GM18951 (cell line): ENCODE measurements around the gene ATXN1.

Experiments used
- POLR2A ChIP-seq: IDR thresholded peaks from 4 replicates; pipeline ENCODE4 v1.6.1; 2011; ENCODE audit warnings: mild to moderate bottlenecking; ENCODE audit not compliant: insufficient read length, insufficient read depth; ENCODE audit errors: extremely low read depth
- in situ Hi-C: fragments of 300-500 bp; cut with MboI; formaldehyde crosslinking; loops from one replicate; pipeline ENCODE4 v1.12.0; 2022; ENCODE audit warnings: low sequenced_read_pairs, mixed read lengths, inconsistent platforms; ENCODE audit not compliant: unreplicated experiment

ATXN1 gene

DNA sequence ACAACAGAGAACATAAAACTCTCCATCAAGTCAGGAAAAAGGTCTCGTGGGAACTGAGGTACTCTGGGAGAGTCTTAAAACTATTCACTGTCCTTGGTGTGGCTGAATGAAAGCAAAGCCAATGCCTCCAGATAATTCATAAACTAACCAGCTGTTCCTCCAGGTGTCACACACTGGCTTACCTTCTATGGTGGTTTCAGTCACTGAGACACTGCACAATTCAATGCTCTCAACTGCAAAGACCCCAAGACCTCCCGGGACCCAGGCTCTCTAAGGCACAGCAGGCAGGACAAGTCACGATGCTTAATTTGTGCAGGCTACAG lies 422.0 kb downstream of the ATXN1 start:
- in situ Hi-C loops: loop anchor here (10.0 kb wide), 1 partner anchor 426 kb away; the partner anchor contains the start of gene ATXN1
- no peak for TF ChIP-seq POLR2A

DNA sequence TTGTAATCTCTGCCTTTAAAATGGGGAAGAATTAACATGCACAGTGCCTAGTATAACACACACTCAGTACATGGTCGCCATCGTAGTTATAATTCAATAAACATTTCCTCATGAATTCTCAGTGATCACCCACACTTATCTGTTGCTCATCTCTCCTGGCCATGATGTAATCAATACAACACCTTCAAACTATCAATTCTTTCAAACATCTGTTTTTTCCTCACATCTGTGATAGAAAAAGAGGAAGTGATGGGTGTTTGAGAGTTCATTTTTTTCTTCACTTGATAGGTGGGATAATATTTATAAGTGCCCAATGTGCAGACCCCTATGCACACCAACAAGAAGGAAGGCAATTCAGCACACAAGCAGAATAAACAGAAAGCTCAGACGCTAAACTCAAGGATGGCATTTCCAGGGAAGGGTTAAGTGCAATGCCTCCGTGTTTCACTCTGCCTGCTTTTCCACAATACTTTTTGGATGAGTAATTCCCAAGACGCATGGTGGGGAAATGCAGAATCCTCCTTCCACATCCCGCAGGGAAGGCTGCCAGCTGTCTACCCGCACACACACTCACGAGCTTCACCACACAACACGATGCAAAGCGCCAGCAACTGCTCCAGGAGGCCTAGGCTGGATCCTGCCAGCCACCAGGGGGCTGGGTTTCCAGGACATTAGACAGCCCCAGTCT lies 422.5 kb downstream of the ATXN1 start:
- no peak for TF ChIP-seq POLR2A
- in situ Hi-C loops: loop anchor here (10.0 kb wide), 1 partner anchor 426 kb away; the partner anchor contains the start of gene ATXN1

DNA sequence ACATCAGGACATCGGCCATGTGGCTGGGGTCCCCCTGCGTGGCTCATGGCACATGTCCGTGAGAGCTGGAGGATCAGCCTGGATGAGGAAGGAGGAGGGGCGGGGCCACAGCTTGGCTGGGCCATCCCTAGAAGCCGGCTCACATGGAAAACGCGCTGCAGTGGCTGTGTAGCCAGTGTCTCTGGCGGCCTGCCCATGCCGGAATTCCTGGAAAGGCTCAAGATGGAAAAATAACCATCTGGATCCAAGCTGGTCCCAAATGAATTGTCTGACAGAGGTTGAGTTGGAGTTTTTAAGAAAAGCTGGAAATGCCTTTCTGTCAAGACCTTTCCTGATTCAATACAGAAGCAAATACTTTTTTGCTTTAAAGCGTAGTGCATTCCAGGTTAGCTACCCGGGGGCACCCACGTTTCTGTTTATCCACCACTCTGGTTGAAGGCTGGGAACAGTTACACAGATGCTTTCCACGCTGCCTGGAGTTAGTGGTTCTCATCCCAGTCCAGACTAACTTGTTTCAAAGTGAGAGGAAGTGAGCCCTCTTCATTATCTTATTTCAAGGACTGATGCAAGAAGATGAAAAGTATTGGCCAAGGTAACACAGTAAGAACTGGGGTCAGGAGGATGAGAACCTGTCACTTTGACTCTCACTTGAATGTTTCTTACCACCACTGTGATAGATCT lies 423.8 kb downstream of the ATXN1 start:
- TF ChIP-seq POLR2A: no peak
- in situ Hi-C loops: loop anchor here (10.0 kb wide), 1 partner anchor 427 kb away; the partner anchor contains the start of gene ATXN1

DNA sequence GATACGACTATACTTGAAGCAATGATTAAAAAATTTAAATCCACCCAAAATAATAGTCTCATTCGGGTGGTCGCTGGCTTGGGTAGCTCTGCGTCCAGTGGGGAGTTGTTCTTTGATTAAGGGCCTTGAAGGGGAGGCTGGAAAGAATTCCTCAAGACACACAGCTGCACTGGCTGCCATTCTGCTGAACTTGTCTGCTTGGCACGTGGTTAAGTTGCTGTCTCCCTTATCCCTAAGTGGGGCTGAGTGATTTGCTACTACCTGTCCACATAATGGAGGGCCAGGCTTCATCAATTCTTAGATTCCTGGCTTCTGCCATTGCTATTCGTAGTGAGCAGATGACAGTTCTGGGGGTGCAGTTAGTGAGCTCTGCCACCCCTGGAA lies 424.4 kb downstream of the ATXN1 start:
- TF ChIP-seq POLR2A: no peak
- in situ Hi-C loops: loop anchor here (10.0 kb wide), 1 partner anchor 428 kb away; the partner anchor contains the start of gene ATXN1

DNA sequence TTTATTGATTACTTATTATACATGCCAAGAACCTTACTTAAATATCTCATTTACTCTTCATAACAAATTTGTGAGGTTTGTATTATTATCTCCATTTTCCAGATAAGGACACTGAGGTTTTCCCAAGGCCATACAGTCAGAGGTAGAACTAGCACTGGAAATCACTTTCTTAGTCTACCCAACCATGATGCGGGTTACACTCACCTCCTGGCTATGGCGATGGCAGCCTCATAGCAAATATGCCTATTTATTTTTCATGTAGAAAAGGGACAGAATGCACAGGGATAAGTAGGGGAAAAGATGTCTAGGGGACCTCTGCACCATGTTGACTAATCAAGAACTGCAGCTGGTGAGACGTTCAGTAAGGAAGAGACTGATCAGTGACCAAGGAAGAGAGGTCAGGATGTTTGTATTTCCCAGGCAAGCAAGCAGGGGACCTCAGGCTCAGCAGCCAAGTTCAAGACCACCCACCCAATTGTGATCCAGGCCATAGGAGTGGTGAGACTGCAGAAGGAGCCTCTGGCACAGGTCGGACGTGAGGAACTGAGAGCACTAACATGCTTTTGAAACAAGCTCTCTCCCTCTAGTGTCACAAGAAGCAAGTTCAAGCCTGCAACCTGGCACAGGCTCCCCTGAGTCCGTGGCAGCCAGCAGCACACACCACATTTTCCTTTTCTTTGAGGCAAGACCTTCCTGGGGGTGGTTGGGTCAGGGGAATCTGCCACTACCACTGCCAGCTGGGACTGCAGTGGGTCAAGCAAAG lies 425.0 kb downstream of the ATXN1 start:
- in situ Hi-C loops: loop anchor here (10.0 kb wide), 1 partner anchor 429 kb away; the partner anchor contains the start of gene ATXN1
- TF ChIP-seq POLR2A: no peak

DNA sequence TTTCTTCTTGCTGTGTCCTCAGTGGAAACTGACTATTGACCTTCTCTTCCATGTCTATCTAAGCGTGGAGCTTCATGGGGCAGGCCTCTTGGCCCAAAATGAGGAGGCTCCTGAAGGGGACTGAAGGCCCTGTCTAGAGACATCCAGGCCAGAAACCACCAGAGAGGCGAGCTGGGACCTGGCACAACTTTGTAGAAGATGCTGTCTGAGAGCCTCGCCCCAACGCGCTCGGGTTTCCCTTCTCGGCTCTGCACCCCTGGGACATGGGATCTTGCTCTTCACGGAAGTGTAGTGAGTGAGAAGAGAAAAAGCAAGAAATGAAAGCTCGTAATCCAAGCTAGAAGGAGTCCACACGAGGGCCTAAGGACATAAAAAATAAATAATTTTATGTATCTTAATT lies 426.1 kb downstream of the ATXN1 start:
- TF ChIP-seq POLR2A: no peak
- in situ Hi-C loops: loop anchor here (10.0 kb wide), 1 partner anchor 430 kb away; the partner anchor contains the start of gene ATXN1

DNA sequence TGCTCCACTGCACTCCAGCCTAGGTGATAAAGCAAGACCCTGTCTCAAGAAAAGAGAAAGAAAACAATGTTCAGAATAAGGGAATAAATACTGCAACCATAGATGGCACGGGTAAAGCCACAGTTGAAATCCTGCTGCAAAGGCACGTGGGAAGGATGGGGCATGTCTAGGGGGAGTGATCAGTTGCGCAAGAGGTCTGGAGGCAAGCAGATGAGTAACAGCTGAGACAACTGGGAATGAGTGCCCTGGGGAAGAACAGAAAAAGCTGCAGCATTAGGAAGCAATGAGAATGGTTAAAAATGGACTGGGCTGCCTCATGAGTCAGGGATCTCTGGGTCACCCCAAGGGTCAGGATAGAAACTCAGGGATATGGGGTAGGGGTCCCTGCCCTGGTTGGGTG lies 426.6 kb downstream of the ATXN1 start:
- in situ Hi-C loops: loop anchor here (10.0 kb wide), 1 partner anchor 430 kb away; the partner anchor contains the start of gene ATXN1
- TF ChIP-seq POLR2A: no peak

DNA sequence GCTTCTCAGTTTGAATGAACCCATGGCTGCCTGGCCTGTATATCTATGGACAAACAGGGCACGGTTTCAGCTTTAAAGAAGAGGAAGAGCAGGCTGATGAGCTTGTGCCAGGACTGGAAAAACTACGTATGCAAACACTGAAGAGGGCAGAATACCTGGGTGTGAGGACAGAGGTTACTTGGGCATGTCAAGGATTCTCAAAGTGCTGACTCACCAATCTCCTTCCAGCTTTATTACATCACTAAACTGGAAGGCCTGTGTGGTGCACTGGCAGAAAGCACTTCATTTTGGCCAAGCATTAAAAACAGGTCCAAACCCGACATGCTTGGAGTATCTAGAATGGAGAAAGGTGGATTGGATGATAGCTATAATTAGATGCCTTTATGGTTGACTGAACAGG lies 427.7 kb downstream of the ATXN1 start:
- TF ChIP-seq POLR2A: no peak
- in situ Hi-C loops: loop anchor here (10.0 kb wide), 1 partner anchor 431 kb away; the partner anchor contains the start of gene ATXN1

DNA sequence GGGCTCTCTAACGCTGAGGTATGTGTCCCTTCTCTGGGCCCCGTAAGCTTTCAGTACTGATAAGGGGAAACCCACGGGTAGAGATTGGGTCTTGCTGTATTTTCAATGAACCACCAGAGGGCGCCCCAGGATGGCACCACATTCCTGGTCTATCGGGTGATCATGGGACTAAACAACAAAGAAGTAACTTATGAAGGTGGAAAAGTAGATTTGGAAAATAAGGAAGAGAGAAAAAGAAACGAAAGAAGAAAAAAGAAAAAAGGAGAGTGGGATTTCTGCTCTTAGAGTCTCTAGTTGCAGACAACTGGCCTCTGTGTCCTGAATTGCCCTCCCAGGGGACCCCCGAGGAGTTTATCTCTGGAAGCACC lies 429.1 kb downstream of the ATXN1 start:
- in situ Hi-C loops: loop anchor here (10.0 kb wide), 1 partner anchor 433 kb away; the partner anchor contains the start of gene ATXN1
- no peak for TF ChIP-seq POLR2A

DNA sequence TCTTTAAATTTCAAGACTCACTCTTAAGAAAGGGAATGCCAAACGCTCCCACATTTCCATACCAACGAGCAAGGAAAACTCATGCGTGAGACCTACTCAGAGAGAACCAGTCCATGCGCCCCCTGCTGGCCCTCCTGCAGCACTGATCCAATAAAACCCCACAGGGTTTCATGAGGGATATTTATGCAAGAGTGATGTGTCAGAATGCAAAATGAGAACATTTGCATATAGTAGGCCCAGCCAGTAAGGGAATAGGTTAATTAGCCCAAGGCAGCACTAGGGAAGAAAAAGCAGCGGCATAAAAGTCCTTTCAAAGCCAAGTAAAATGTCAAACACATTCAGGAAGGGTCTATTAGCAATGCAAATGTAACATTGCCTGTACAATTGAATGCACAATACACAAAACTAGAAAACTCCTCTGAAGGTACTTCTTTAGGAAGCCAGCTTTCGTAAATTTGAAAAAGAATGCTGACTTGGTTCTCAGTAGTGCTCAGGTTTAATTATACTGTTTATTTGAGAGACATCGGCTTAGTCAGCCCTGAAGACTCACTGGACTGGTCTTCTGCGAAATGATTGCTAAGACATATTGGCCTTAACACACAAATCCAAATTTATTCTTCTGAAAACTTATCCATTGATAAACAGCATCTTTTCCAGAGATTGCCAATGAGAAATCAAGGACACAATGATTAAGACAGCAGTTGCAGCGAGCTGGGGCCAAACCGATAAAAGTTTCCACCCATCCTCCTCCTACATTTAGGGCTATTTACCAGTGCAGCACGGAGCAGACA lies 429.7 kb downstream of the ATXN1 start:
- in situ Hi-C loops: loop anchor here (10.0 kb wide), 1 partner anchor 433 kb away; the partner anchor contains the start of gene ATXN1
- no peak for TF ChIP-seq POLR2A

DNA sequence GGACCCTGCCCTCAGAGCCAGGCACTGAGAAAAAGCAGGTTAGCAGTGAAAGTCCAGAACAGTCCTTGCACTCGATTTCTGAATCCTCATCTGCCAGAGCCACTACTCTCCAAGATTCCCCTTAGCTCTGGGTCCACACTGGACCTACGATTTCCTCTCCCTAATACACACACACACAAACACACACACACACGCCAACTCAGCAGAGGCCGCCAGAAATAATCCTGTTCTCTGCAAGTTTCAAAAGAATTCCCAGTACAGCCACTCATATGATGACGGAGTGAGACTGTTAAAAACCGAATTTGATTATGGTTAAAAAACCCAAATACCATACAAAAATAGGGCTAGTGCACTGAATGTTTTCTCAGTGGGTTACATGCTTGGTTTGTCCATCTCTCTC lies 432.0 kb downstream of the ATXN1 start:
- in situ Hi-C loops: no loop called here
- no peak for TF ChIP-seq POLR2A

DNA sequence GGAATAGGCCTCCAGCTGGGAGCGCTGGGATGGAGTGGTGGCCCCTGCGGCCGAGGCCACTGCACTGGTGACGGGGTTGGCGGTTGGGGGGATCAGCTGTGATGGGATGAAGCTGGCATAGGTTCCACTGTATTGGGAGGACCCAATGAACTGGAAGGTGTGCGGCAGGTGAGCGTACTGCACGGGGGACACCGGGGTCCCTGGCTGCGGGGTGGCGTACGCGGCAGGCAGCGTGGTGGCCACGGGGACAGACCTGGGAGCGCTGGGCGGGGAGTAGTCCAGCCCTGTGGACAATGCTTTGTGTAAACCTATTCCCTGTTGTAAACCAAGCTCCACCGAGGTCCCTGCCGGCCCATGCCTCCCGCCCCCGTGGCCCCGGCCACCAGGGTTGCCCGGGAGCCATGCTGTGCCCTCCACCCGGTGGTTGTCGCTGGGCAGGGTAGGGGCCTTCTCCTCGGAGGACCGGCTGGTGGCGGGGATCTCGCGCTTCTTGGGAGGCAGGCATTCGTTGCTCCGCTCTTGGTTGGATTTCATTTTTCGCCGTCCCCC lies 433.4 kb downstream of the ATXN1 start:
- no peak for TF ChIP-seq POLR2A
- in situ Hi-C loops: no loop called here
